NOMO-1 (cell line): ENCODE data around the gene CD63.

ENCODE experiments used
- DNase-seq, 2 experiments: peaks; one replicate each; lab custom pipeline; 2025; ENCODE audit not compliant: unreplicated experiment in 2 of 2; lab: John Stamatoyannopoulos, UW

Gene CD63

DNA sequence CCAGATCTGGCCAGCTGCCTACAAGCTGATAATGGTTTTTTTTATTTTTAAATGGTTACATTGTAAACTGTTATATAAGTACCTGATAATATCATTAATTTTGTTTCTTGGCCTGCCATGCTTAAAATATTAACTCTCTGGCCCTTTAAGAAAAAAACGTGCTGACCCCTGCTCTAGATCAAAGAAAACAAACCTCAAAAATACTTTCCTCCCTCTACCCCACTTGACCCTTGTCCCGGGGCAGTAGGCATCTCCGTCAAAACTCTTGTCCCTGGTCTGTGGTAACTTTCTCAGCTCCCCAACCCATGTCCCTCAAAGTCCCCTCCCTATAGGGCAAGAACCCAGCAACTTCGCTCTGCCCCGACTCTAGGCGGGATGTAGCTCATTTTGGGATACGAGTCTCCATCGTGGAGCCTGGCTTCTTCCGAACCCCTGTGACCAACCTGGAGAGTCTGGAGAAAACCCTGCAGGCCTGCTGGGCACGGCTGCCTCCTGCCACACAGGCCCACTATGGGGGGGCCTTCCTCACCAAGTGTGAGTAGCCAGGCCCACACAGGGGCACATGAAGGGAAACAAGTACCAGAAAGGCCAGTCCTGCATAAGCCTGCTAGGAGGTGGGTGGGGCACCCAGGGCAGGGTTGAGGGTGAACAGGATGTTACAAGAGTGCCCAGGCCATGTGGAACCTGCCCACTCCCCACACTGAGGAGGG is 5.1 kb downstream of the CD63 start:
- DNase-seq: no peak

GRCh38 chr12:55722948-55723347 is 5.9 kb downstream of the CD63 start:
- no peak for DNase-seq

DNA sequence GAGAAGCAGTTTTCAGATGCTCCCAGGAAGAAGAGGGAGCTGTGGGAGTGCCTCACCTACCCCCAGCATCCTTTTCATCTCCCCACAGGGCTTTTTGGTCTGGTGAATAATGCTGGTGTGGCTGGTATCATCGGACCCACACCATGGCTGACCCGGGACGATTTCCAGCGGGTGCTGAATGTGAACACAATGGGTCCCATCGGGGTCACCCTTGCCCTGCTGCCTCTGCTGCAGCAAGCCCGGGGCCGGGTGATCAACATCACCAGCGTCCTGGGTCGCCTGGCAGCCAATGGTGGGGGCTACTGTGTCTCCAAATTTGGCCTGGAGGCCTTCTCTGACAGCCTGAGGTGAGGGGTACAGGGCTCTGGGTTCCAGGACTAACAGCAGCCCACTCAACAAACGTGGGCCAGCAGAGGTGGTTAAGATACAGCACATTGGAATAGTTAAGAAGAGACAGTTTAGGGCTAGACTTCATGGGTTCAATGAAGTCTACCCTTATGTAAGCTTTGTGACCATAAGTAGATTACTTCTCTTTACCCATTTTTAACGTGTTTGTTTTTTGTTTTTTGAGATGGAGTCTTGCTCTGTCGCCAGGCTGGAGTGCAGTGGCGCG is 7.1 kb downstream of the CD63 start:
- DNase-seq: no peak

DNA sequence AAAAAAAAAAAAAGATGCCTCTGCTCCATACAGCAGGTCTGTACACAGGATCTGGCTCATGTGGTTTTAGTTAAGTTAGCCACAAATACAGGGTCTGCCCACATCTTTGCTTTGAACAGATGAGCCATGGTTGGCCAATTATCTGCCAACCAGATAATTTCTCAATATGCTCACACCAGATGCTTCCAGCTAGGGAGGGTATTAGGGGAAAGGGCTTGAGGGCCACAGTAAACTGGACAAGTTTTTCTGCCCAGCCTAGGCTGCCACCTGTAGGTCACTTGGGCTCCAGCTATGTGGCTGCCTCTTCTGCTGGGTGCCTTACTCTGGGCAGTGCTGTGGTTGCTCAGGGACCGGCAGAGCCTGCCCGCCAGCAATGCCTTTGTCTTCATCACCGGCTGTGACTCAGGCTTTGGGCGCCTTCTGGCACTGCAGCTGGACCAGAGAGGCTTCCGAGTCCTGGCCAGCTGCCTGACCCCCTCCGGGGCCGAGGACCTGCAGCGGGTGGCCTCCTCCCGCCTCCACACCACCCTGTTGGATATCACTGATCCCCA is 7.8 kb downstream of the CD63 start:
- peak; percentile 74 to 76 for DNase-seq

DNA sequence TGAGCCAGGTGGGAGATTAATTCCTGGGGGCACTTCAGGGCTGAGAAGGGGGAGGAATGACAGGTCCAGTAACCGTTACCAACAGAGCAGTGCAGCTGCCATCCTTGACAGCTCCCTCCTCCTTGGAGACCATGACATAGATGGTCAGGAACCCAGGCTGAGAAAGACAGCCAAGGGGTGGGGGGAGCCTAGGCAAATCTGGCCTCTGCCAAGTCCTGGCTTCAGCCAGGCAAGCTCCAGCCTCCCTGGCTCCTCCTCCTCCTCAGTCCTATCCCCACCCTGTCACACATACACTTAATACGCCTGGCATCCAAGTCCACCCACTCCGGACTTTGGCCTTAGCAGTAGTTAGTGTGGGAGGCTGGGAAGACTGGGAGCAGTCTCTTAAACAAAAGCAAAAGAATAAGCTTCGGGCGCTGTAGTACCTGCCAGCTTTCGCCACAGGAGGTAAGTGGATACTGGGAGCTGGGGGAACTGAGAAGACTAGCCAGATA is 8.7 kb downstream of the CD63 start, which contains the start of gene RDH5:
Gene RDH5, plus strand, starts transcription at position 323 of the 494 bp plus-strand sequence. CDS start 792 bp downstream, outside the sequence.
- no peak for DNase-seq

DNA sequence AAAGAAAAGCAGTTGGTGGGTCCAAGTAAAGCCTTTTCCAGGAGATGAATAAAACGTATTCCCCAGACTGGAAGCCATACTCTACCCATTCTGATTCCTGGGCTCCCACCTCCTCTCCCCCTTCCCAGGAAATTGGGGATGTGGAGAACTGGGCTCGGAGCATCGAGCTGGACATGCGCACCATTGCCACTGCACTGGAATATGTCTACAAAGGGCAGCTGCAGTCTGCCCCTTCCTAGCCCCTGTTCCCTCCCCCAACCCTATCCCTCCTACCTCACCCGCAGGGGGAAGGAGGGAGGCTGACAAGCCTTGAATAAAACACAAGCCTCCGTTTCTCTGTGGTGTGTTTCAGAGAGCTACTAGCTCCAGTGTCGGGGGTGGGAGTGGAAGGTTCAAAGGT is 9.4 kb downstream of the CD63 start:
- DNase-seq: no peak

GRCh38 chr12:55718624-55719275 is 10.1 kb downstream of the CD63 start:
- DNase-seq: no peak

GRCh38 chr12:55718015-55718414 is 10.8 kb downstream of the CD63 start:
- no peak for DNase-seq

- DNase-seq: no peak
Measured at GRCh38 chr12:55717011-55718007, 11.5 kb downstream of the CD63 start.

GRCh38 chr12:55716582-55716957 is 12.2 kb downstream of the CD63 start:
- DNase-seq: peak; percentile 70 to 76

DNA sequence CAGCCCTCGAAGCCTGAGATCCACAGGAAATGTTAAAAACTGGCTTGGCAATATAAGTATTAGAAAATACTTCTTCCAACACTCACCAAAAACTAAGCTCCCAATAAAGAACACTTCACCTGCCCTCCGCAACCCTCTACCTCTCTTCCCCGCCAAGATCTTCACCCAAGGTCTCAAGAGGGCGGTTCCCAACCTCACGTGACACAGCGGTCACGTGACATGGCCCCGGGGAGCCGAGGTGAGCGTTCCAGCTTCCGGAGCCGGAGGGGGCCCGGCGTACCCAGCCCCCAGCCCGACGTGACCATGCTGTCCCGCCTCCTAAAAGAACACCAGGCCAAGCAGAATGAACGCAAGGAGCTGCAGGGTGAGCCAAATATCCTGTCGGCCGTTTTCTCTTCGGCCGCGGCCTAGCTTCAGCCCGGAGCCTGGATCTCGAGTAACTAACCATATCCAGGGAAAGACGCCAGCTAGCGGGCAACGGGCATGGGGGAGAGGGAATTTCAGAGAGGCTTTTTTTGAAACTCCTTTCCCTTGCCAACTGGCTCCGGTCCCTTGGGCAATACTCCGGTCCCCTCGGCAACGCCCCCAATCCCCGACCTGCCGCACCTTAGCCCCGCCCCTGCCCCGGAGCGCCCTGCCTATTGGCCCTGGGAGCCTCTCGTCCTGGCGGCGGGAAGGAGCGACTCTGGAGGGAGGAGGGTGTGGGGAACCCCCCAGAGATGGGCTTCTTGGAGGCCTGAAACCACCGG is 12.8 kb downstream of the CD63 start, which contains the start of gene BLOC1S1:
Gene BLOC1S1, plus strand, starts transcription at position 214 of the 749 bp plus-strand sequence. Its CDS starts 6 bp downstream, at position 220.
- peak; percentile 78 to 92 for DNase-seq

- DNase-seq: no peak
Measured at GRCh38 chr12:55715169-55715764, 13.5 kb downstream of the CD63 start.

DNA sequence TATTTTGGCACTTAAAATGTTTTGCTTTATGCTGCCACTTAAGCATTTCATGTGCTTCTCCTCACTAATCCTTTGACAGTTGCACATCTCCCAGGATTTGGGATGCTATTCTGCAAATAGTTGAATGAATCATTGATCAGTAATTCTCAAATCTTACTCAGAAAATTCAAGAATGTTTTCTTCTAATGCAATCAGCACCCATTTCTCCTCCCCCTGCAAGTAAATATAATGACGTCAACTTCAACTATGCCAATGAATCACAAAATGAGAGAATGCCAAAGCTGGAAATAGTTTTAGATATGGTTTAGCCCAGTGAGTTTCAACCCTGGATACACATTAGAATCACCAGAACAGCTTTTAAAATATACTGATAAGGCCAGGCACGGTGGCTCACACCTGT is 15.1 kb downstream of the CD63 start:
- DNase-seq: no peak

GRCh38 chr12:55712700-55713415 is 16.0 kb downstream of the CD63 start:
- DNase-seq: no peak

GRCh38 chr12:55711786-55712553 is 16.8 kb downstream of the CD63 start:
- no peak for DNase-seq

DNA sequence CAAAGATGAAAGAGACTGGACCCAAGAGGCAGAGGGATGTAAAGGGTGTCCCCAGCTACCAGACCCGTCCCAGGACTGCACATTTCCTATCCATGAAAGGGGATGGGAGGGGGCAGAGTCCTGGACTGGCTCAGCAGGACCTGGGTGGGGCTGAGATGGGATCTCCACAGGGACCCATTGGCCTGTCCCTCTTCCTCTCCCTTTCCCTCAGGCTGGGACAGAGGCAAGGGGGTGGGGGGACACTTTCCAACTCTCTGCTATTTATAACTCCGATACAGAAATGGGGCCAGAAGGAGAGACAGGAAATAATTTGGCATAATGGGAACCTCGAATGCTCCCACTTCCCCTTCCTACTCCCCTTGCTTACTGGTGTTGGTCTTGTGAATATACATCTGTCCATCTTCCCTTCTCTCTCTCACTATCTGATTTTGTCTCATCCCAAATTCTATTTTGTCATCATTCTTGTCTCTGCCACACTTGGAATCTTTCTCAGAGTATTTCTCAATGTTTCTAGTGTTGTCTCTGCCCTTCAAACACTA is 20.0 kb downstream of the CD63 start:
- no peak for DNase-seq
